ENCODE results near the gene HOGA1. TPM values are rescaled to one million over a fixed set of nuclear protein-coding genes. Genes with fewer than 3 reads are reported as not detected.

Gene HOGA1
- total and polyA plus RNA-seq, 4 donors = 0.30 to 2.3 (median 0.77) TPM

DNA sequence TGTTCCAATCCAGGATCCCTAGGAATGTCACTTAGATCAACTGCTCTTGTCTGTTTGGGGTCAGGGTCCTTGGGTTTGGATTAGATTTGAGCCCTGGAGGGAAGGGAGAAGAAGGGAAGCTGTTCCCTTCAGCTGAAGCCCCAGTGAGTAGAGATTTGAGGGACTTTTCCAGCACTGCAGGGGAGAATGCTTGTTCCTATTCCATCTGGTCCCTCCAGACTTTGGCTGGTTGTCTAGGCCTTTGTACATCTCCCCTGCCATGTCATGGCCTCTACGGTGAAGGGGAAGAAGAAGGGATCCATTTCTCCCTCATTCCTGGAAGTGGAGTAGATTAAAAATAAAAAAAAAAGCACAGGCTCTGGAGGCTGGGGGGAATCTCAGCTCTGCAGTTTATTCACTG is 16.4 kb downstream of the HOGA1 start:
- Histone ChIP-seq H3K36me3 (ENCODE audit: control insufficient read depth in 4 of 4, insufficient read depth in 4 of 4, low read length in 4 of 4) (no peaks in the 10 kb centered on the region), H3K27ac (ENCODE audit: low read depth in 1 of 2, low read length in 1 of 2) (peak overlapping the region in 1 of 2 donors; percentile 27), H3K4me3 (no peak overlapping the region), H3K4me1 (ENCODE audit: control insufficient read depth in 5 of 5, insufficient read depth in 5 of 5, low read length in 5 of 5) (peaks cover 0 to 5% (median 0%) of the 10 kb centered on the region in 5 donors), H3K27me3 (ENCODE audit: control insufficient read depth in 3 of 3, insufficient read depth in 3 of 3, low read length in 2 of 3) (no peaks in the 10 kb centered on the region), H3K9ac (ENCODE audit: insufficient read depth in 1 of 2, low read length in 2 of 2) (no peak overlapping the region), H3K9me3 (ENCODE audit: control insufficient read depth in 4 of 4, insufficient read depth in 3 of 4, low read length in 3 of 4) (no peaks in the 10 kb centered on the region)
- TF ChIP-seq, protein P1, sequence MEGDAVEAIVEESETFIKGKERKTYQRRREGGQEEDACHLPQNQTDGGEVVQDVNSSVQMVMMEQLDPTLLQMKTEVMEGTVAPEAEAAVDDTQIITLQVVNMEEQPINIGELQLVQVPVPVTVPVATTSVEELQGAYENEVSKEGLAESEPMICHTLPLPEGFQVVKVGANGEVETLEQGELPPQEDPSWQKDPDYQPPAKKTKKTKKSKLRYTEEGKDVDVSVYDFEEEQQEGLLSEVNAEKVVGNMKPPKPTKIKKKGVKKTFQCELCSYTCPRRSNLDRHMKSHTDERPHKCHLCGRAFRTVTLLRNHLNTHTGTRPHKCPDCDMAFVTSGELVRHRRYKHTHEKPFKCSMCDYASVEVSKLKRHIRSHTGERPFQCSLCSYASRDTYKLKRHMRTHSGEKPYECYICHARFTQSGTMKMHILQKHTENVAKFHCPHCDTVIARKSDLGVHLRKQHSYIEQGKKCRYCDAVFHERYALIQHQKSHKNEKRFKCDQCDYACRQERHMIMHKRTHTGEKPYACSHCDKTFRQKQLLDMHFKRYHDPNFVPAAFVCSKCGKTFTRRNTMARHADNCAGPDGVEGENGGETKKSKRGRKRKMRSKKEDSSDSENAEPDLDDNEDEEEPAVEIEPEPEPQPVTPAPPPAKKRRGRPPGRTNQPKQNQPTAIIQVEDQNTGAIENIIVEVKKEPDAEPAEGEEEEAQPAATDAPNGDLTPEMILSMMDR (IDR thresholded peaks at IDR 0.05; ENCODE audit: control extremely low read depth, extremely low read depth) = no peak
- WGBS, 2 donors = 97 to 100% methylated on average over 1 of the region's 1 CpG
- no peak for DNase-seq
- no peak for ATAC-seq (ENCODE audit: insufficient read depth, low FRiP score)

DNA sequence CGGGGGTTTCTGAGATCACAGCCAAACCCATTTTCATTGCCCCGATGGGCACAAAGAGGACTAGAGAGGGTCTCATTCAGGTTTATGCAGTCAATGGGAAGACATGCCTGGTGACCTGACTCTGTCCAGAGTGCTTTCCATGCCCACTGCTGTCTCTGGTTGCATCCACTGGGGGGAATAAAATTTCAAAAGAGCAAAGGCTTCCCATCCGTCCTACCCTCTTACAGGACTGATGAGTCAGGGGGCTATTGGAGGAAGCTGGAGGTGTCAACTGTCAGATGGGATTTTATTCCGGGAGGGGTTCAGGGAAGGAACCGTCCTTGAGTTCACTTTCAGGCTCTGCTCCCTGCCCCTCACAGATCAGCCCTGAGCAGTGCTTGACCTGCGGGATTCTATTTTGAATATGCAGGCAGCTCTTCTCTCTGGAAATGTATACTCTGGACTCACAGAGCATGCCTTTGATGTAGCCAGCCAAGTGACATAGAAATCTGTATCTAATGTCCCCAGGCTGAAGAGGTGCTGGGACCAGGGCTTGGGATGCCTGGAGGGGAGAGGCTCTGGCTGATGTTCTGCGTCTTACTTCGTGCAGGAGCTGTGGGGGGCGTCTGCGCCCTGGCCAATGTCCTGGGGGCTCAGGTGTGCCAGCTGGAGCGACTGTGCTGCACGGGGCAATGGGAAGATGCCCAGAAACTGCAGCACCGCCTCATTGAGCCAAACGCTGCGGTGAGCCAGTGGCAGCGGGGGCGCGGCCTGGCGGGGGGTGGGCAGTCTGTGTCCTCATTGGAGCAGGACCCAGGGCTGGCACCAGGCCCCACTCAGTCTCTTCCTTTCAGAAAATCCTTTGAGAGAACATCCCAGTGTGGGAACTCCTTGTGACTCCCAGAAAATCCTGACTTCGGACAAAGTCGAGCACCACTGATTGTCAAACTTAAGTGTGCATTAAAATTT is 17.4 kb downstream of the HOGA1 start:
- no peak overlapping the region for H3K9ac ChIP-seq (ENCODE audit: insufficient read depth in 1 of 2, low read length in 2 of 2)
- H3K27ac ChIP-seq (ENCODE audit: low read depth in 1 of 2, low read length in 1 of 2) = peak overlapping the region in 1 of 2 donors; percentile 27
- no peak overlapping the region for H3K4me3 ChIP-seq
- peaks cover 0 to 5% (median 0%) of the 10 kb centered on the region in 5 donors for H3K4me1 ChIP-seq (ENCODE audit: control insufficient read depth in 5 of 5, insufficient read depth in 5 of 5, low read length in 5 of 5)
- no peaks in the 10 kb centered on the region for H3K9me3 ChIP-seq (ENCODE audit: control insufficient read depth in 4 of 4, insufficient read depth in 3 of 4, low read length in 3 of 4)
- H3K36me3 ChIP-seq (ENCODE audit: control insufficient read depth in 4 of 4, insufficient read depth in 4 of 4, low read length in 4 of 4) = no peaks in the 10 kb centered on the region
- ATAC-seq (ENCODE audit: insufficient read depth, low FRiP score) = no peak
- H3K27me3 ChIP-seq (ENCODE audit: control insufficient read depth in 3 of 3, insufficient read depth in 3 of 3, low read length in 2 of 3) = no peaks in the 10 kb centered on the region
- TF ChIP-seq, protein P1 (IDR thresholded peaks at IDR 0.05; ENCODE audit: control extremely low read depth, extremely low read depth) = no peak
- WGBS, 2 donors = 86 to 88% methylated on average over 21 of the region's 21 CpGs
- DNase-seq = no peak

DNA sequence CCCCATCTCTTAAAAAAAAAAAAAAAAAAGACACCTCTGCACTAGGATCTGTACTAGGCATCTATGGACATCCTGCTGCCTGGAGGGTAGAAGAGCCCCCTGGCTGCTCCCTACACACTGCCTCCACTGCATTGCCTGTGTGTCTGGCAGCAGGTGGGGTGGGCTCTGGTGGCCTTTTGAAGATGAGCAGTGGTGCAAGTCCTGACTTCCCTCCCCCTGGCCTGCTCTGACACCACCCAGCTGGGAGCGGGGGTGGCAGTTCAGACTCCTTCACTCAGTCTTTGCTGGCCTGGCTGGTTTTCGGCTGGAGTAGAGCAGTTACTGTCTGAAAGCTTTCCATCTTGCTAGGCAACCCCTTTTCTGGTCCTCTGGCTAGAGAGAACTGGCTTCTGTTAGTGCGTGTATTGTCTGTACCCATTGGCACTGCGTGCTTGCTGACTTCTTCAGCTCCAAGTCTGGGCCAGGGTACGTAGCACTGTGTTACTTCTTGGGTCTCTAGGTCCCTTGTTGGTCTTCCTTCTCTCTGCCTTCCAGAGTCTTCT is 23.0 kb downstream of the HOGA1 start:
- H3K4me3 ChIP-seq = no peak overlapping the region
- TF ChIP-seq, protein P1 (IDR thresholded peaks at IDR 0.05; ENCODE audit: control extremely low read depth, extremely low read depth) = no peak

More for the DNA sequence above, 23.0 kb downstream of the HOGA1 start:
- H3K4me1 ChIP-seq (ENCODE audit: control insufficient read depth in 5 of 5, insufficient read depth in 5 of 5, low read length in 5 of 5) = peaks cover 0 to 3% (median 0%) of the 10 kb centered on the region in 5 donors
- no peaks in the 10 kb centered on the region for H3K27me3 ChIP-seq (ENCODE audit: control insufficient read depth in 3 of 3, insufficient read depth in 3 of 3, low read length in 2 of 3)
- no peak for ATAC-seq (ENCODE audit: insufficient read depth, low FRiP score)
- H3K9me3 ChIP-seq (ENCODE audit: control insufficient read depth in 4 of 4, insufficient read depth in 3 of 4, low read length in 3 of 4) = no peaks in the 10 kb centered on the region
- H3K36me3 ChIP-seq (ENCODE audit: control insufficient read depth in 4 of 4, insufficient read depth in 4 of 4, low read length in 4 of 4) = no peaks in the 10 kb centered on the region
- WGBS, 2 donors = 94 to 95% methylated on average over 5 of the region's 5 CpGs
- H3K9ac ChIP-seq (ENCODE audit: insufficient read depth in 1 of 2, low read length in 2 of 2) = no peak overlapping the region
- no peak for DNase-seq
- peak overlapping the region in 1 of 2 donors; percentile 35 for H3K27ac ChIP-seq (ENCODE audit: low read depth in 1 of 2, low read length in 1 of 2)
